Activated CD4-positive, alpha-beta memory T cell treated with anti-CD3 and anti-CD28 coated beads, Interleukin-2, amount 10 ng/mL, durations not matched to agents 7 days and 5 days (primary cell): Measurements from ENCODE around the gene CTTNBP2. TPM values are rescaled to one million over a fixed set of nuclear protein-coding genes. Genes with fewer than 3 reads are reported as not detected.

Experiments used
- CTCF ChIA-PET: fragments of 350-600 bp; sonication (Branson Sonifier 250); formaldehyde crosslinking; loops from one replicate; lab custom pipeline; 2021; ENCODE audit warnings: antibody characterized with exemption, inconsistent platforms; lab: Charles Lee
- POLR2A ChIA-PET: fragments of 350-600 bp; sonication (Branson Sonifier 250); formaldehyde crosslinking; loops from one replicate; lab custom pipeline; 2021; ENCODE audit warnings: antibody characterized with exemption; lab: Charles Lee
- DNase-seq: peaks from one replicate; pipeline ENCODE4 v3.0.0-alpha.2; 2020
- H3K27ac Mint-ChIP-seq: one replicate; pipeline ENCODE4 v1.8.0; 2021; ENCODE audit warnings: mild to moderate bottlenecking, mixed read lengths
- H3K27me3 Mint-ChIP-seq: one replicate; pipeline ENCODE4 v1.8.0; 2021; ENCODE audit warnings: mixed read lengths
- H3K36me3 Mint-ChIP-seq: one replicate; pipeline ENCODE4 v1.8.0; 2021; ENCODE audit warnings: low read depth, mixed read lengths
- H3K4me1 Mint-ChIP-seq: one replicate; pipeline ENCODE4 v1.8.0; 2021; ENCODE audit warnings: mixed read lengths
- H3K4me3 Mint-ChIP-seq: one replicate; pipeline ENCODE4 v1.8.0; 2021; ENCODE audit warnings: mild to moderate bottlenecking, mixed read lengths
- H3K9me3 Mint-ChIP-seq: one replicate; pipeline ENCODE4 v1.8.0; 2021; ENCODE audit warnings: mixed read lengths
- total RNA-seq, 2 experiments: library from RNA; stranded (reverse); gene quantifications; one replicate each; pipeline ENCODE4 v1.2.3, GENCODE V29; 2021

The CTTNBP2 gene
- total RNA-seq, 2 experiments from 2014 or later: not detected

DNA sequence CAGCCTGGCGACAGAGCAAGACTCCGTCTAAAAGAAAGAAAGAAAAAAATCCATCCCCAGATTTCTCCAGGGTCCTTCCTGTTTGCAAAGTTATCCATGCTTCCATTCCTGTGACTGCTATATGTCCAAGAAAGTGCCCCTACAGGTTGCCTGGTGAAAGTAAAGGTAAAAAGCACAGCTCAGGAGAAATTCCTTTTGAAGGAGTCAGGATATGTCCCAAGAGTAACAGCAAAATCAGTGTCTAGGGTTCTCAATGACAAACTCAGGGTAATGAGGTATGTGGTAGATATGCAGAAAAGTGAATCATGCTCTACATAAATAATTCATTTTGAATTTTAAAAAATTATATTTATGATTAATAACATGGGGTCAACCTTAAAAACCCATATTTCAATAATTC lies 91.5 kb downstream of the CTTNBP2 start:
- H3K4me1 Mint-ChIP-seq: no peaks in the 10 kb centered on the region
- no peak for DNase-seq
- no peak overlapping the region for H3K27ac Mint-ChIP-seq
- ChIA-PET CTCF (interaction anchor here (0.9 kb wide), 1 partner anchor 8 kb away, joined by 4 read pairs; no protein-coding TSS in a partner anchor), POLR2A (no interaction called here)
- H3K36me3 Mint-ChIP-seq: no peaks in the 10 kb centered on the region
- H3K9me3 Mint-ChIP-seq: no peaks in the 10 kb centered on the region
- H3K27me3 Mint-ChIP-seq: no peaks in the 10 kb centered on the region
- no peak overlapping the region for H3K4me3 Mint-ChIP-seq

- H3K9me3 Mint-ChIP-seq: no peaks in the 10 kb centered on the region
- H3K36me3 Mint-ChIP-seq: no peaks in the 10 kb centered on the region
- H3K27ac Mint-ChIP-seq: no peak overlapping the region
- no peaks in the 10 kb centered on the region for H3K4me1 Mint-ChIP-seq
- POLR2A ChIA-PET: no interaction called here
- CTCF ChIA-PET: no interaction called here
- H3K4me3 Mint-ChIP-seq: no peak overlapping the region
- H3K27me3 Mint-ChIP-seq: no peaks in the 10 kb centered on the region
- DNase-seq: no peak
Measured at GRCh38 chr7:117780832-117781231, 92.4 kb downstream of the CTTNBP2 start.

GRCh38 chr7:117777335-117778142 lies 95.7 kb downstream of the CTTNBP2 start:
- ChIA-PET POLR2A (no interaction called here), CTCF (no interaction called here)
- Mint-ChIP-seq H3K4me1 (no peaks in the 10 kb centered on the region), H3K27me3 (no peaks in the 10 kb centered on the region), H3K27ac (no peak overlapping the region), H3K9me3 (no peaks in the 10 kb centered on the region), H3K4me3 (no peak overlapping the region), H3K36me3 (no peaks in the 10 kb centered on the region)
- no peak for DNase-seq

DNA sequence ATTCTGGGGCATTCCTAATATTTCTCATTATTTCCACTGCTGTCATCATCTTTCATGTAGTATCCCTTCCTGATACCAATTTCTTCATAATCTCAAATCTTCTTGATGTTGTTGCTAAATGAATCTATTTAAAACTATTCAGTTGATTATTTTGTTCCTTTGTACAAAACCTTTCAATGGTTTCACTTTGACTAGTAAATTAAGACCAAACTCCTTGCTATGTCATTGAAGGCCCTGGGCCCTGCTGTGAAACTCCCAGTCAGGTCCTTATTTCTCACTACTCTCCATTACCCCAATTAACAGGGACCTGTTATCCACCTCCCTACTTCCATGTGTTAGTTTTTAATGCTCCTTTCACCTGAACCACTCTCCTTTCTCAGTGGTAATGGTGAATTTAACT lies 97.0 kb downstream of the CTTNBP2 start:
- DNase-seq: no peak
- Mint-ChIP-seq H3K27ac (no peak overlapping the region), H3K27me3 (no peaks in the 10 kb centered on the region), H3K9me3 (no peaks in the 10 kb centered on the region), H3K4me3 (no peak overlapping the region), H3K36me3 (no peaks in the 10 kb centered on the region), H3K4me1 (no peaks in the 10 kb centered on the region)
- CTCF ChIA-PET: no interaction called here
- POLR2A ChIA-PET: interaction anchor here (0.6 kb wide), 1 partner anchor 185 kb away, joined by 3 read pairs; no protein-coding TSS in a partner anchor

- H3K36me3 Mint-ChIP-seq: no peaks in the 10 kb centered on the region
- H3K4me3 Mint-ChIP-seq: no peak overlapping the region
- H3K9me3 Mint-ChIP-seq: no peaks in the 10 kb centered on the region
- H3K27me3 Mint-ChIP-seq: no peaks in the 10 kb centered on the region
- no peaks in the 10 kb centered on the region for H3K4me1 Mint-ChIP-seq
- ChIA-PET CTCF (no interaction called here), POLR2A (no interaction called here)
- no peak for DNase-seq
- H3K27ac Mint-ChIP-seq: no peak overlapping the region
Measured at GRCh38 chr7:117775801-117776200, 97.4 kb downstream of the CTTNBP2 start.

- Mint-ChIP-seq H3K36me3 (no peaks in the 10 kb centered on the region), H3K27me3 (no peaks in the 10 kb centered on the region), H3K4me3 (no peak overlapping the region), H3K27ac (no peak overlapping the region), H3K9me3 (no peaks in the 10 kb centered on the region), H3K4me1 (no peaks in the 10 kb centered on the region)
- POLR2A ChIA-PET: interaction anchor here (0.6 kb wide), 1 partner anchor 15 kb away, joined by 3 read pairs; no protein-coding TSS in a partner anchor
- no peak for DNase-seq
- CTCF ChIA-PET: no interaction called here
Measured at GRCh38 chr7:117774943-117775342, 98.3 kb downstream of the CTTNBP2 start.

DNA sequence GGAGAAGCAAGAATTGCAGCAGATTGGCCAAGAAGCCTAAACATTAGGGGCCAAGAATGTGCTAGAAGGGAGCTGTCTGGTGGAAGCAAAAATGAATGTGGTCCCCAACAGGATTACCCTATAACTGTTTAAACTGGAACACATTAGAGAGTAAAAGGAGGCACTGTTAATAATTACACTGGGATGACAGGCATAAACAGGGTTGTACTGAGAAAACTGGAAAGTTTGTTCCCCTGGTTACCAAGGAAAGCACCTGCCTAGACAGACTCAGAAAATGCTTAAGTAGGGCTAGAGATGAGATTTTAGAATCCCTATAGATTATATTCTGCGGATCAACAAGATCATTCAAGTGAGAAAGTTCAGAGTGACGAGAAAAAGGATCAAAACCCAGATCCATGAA lies 100.8 kb downstream of the CTTNBP2 start:
- H3K4me3 Mint-ChIP-seq: no peak overlapping the region
- no peak for DNase-seq
- no peak overlapping the region for H3K27ac Mint-ChIP-seq
- POLR2A ChIA-PET: no interaction called here
- H3K4me1 Mint-ChIP-seq: no peaks in the 10 kb centered on the region
- CTCF ChIA-PET: no interaction called here
- no peaks in the 10 kb centered on the region for H3K27me3 Mint-ChIP-seq
- H3K9me3 Mint-ChIP-seq: no peaks in the 10 kb centered on the region
- H3K36me3 Mint-ChIP-seq: no peaks in the 10 kb centered on the region

DNA sequence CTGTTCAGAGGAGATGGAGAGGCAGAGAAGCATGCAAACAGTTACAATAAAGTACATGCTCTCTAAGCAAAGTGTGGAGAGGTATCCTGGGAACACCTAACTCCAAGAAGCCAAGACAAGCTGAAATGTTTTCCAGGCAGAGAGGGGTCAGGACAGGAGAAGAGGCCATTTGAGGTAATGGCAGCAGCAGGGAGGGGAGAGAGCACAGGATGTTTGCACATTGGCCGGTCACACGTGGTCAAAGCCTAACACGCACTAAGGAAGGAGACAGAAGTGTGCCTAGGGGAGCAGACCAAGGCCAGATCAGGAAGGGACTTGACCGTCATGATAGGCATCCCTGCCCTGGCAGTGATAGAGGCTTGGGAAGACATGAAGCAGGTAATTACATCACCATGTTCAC lies 101.5 kb downstream of the CTTNBP2 start:
- Mint-ChIP-seq H3K4me3 (no peak overlapping the region), H3K9me3 (no peaks in the 10 kb centered on the region), H3K27ac (no peak overlapping the region), H3K36me3 (no peaks in the 10 kb centered on the region), H3K27me3 (no peaks in the 10 kb centered on the region), H3K4me1 (no peaks in the 10 kb centered on the region)
- CTCF ChIA-PET: no interaction called here
- no peak for DNase-seq
- POLR2A ChIA-PET: no interaction called here

GRCh38 chr7:117769085-117769484 lies 104.2 kb downstream of the CTTNBP2 start:
- POLR2A ChIA-PET: no interaction called here
- Mint-ChIP-seq H3K9me3 (no peaks in the 10 kb centered on the region), H3K27me3 (no peaks in the 10 kb centered on the region), H3K36me3 (no peaks in the 10 kb centered on the region), H3K4me3 (no peak overlapping the region), H3K4me1 (no peaks in the 10 kb centered on the region), H3K27ac (no peak overlapping the region)
- CTCF ChIA-PET: no interaction called here
- DNase-seq: no peak

- no peak overlapping the region for H3K27ac Mint-ChIP-seq
- no peaks in the 10 kb centered on the region for H3K27me3 Mint-ChIP-seq
- no peaks in the 10 kb centered on the region for H3K36me3 Mint-ChIP-seq
- POLR2A ChIA-PET: no interaction called here
- CTCF ChIA-PET: no interaction called here
- DNase-seq: no peak
- H3K9me3 Mint-ChIP-seq: no peaks in the 10 kb centered on the region
- H3K4me3 Mint-ChIP-seq: no peak overlapping the region
- no peaks in the 10 kb centered on the region for H3K4me1 Mint-ChIP-seq
Measured at GRCh38 chr7:117767951-117768350, 105.3 kb downstream of the CTTNBP2 start.

DNA sequence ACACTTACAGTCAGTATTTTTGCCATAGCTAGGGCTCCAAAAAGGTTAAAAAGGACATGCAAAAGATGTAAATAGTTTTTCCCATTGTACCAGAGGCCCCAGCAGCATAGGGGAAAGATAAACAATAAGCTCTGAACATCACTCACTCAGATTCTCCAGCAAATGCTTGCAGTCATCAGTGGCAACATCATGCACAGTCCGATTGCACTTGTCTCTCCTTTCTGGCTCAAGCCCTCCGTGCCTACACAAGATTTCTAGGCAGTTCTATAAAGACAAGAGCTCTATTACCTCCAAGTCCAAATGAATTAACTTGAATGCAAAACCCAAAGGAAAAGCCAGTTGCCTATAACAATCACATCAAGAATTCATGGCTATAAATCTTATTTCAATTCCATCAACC lies 106.3 kb downstream of the CTTNBP2 start:
- CTCF ChIA-PET: no interaction called here
- Mint-ChIP-seq H3K27ac (no peak overlapping the region), H3K27me3 (no peaks in the 10 kb centered on the region), H3K36me3 (no peaks in the 10 kb centered on the region), H3K4me1 (no peaks in the 10 kb centered on the region), H3K4me3 (no peak overlapping the region), H3K9me3 (no peaks in the 10 kb centered on the region)
- POLR2A ChIA-PET: no interaction called here
- no peak for DNase-seq

- Mint-ChIP-seq H3K36me3 (no peaks in the 10 kb centered on the region), H3K4me3 (no peak overlapping the region), H3K4me1 (no peaks in the 10 kb centered on the region), H3K27me3 (no peaks in the 10 kb centered on the region), H3K27ac (no peak overlapping the region), H3K9me3 (no peaks in the 10 kb centered on the region)
- POLR2A ChIA-PET: no interaction called here
- CTCF ChIA-PET: no interaction called here
- no peak for DNase-seq
Measured at GRCh38 chr7:117764031-117764430, 109.2 kb downstream of the CTTNBP2 start.

GRCh38 chr7:117762055-117762454 lies 111.2 kb downstream of the CTTNBP2 start:
- Mint-ChIP-seq H3K27me3 (no peaks in the 10 kb centered on the region), H3K4me1 (no peaks in the 10 kb centered on the region), H3K27ac (no peak overlapping the region), H3K36me3 (no peaks in the 10 kb centered on the region), H3K4me3 (no peak overlapping the region), H3K9me3 (no peaks in the 10 kb centered on the region)
- ChIA-PET CTCF (no interaction called here), POLR2A (no interaction called here)
- no peak for DNase-seq
